K562 (cell line): ENCODE measurements around the gene PHKA2. TPM values are rescaled to one million over a fixed set of nuclear protein-coding genes. Genes with fewer than 3 reads are reported as not detected.

Experiments used
- ATAC-seq: fragments of 200-7000 bp; cut with Tn5 transposase; 3 replicates; pipeline ENCODE4 v1.9.1; 2020; ENCODE audit warnings: moderate library complexity
- BruUV-seq: library from RNA; stranded (reverse); fragments of 400-500 nt; replicated peaks from 2 replicates; lab custom pipeline; 2021; lab: Mats Ljungman, UMichigan
- CTCF ChIA-PET: fragments of 300-600 bp; formaldehyde crosslinking; extraction: SDS; loops from one replicate; lab custom pipeline; 2021; ENCODE audit warnings: low intra/inter-chr PET ratio; lab: Yijun Ruan, JAX
- POLR2A ChIA-PET: fragments of 300-600, 350-650 bp; sonication (Branson Sonifier 250); formaldehyde crosslinking; extraction: SDS; loops from one replicate; lab custom pipeline; 2021; ENCODE audit warnings: antibody characterized with exemption, inconsistent platforms; lab: Yijun Ruan, JAX
- DNase-seq, 4 experiments: peaks; one replicate each; pipeline versions ENCODE4 v3.0.0 to v3.0.0-alpha.2; 2011 to 2018; ENCODE audit warnings: low spot score in 3 of 4, mixed read lengths in 3 of 4; ENCODE audit errors: extremely low read depth in 1 of 4
- FAIRE-seq: peaks from 2 replicates; lab custom pipeline; 2011; peaks lifted over from hg19 to GRCh38; lab: Jason Lieb, UNC
- H2AFZ ChIP-seq: 2 replicates; pipeline ENCODE4 v1.6.0; 2011; ENCODE audit warnings: low read depth, low read length, control low read depth, inconsistent platforms
- H3K27ac ChIP-seq: fragments of 200-600 bp; 3 replicates; pipeline ENCODE4 v1.8.0; 2011; ENCODE audit warnings: low read depth, mild to moderate bottlenecking, control low read depth, inconsistent platforms, low read length, moderate library complexity, mixed read lengths; ENCODE audit errors: extremely low read depth
- H3K27me3 ChIP-seq, 2 experiments: fragments of 300-600 bp in 1 of 2; 2 replicates in 1 of 2; 3 replicates in 1 of 2; pipeline versions ENCODE4 v1.6.0 to v1.8.0; 2011; ENCODE audit warnings: inconsistent platforms in 2 of 2, low read length in 2 of 2, mild to moderate bottlenecking in 1 of 2, mixed read lengths in 1 of 2, moderate library complexity in 1 of 2; ENCODE audit not compliant: control insufficient read depth in 2 of 2, insufficient read depth in 2 of 2
- H3K36me3 ChIP-seq: fragments of 300-600 bp; 3 replicates; pipeline ENCODE4 v1.8.0; 2011; ENCODE audit warnings: mild to moderate bottlenecking, low read length, inconsistent platforms; ENCODE audit not compliant: control insufficient read depth, insufficient read depth
- H3K4me1 ChIP-seq, 2 experiments: fragments of 200-600 bp in 1 of 2; replicated peaks in 1 of 2; 2 replicates in 1 of 2; 3 replicates in 1 of 2; pipeline versions ENCODE4 v1.5.1 to v1.8.0; 2011; ENCODE audit warnings: inconsistent platforms in 2 of 2, low read length in 2 of 2, mild to moderate bottlenecking in 1 of 2, mixed read lengths in 1 of 2, moderate library complexity in 1 of 2; ENCODE audit not compliant: control insufficient read depth in 2 of 2, insufficient read depth in 2 of 2
- H3K4me2 ChIP-seq: 2 replicates; pipeline ENCODE4 v1.6.1; 2011; ENCODE audit warnings: low read length, control low read depth, inconsistent platforms, mixed read lengths; ENCODE audit not compliant: insufficient read depth
- H3K4me3 ChIP-seq: fragments of 200-600 bp; sonication (generic), shearing (Covaris generic); 2 replicates; pipeline ENCODE4 v1.5.1; 2016; ENCODE audit warnings: control low read depth, inconsistent platforms
- H3K79me2 ChIP-seq: fragments of 200-600 bp; 3 replicates; pipeline ENCODE4 v1.8.0; 2011; ENCODE audit warnings: low read length, inconsistent platforms; ENCODE audit not compliant: control insufficient read depth, insufficient read depth
- H3K9ac ChIP-seq, 2 experiments: 2 replicates each; pipeline versions ENCODE4 v1.6.0 to v1.6.1; 2011; ENCODE audit warnings: low read depth in 2 of 2, low read length in 2 of 2, control low read depth in 1 of 2, inconsistent platforms in 1 of 2, mild to moderate bottlenecking in 1 of 2, mixed read lengths in 1 of 2; ENCODE audit not compliant: insufficient read depth in 1 of 2
- H3K9me1 ChIP-seq: one replicate; pipeline ENCODE4 v1.6.0; 2011; ENCODE audit warnings: inconsistent platforms, mild to moderate bottlenecking, low read length, moderate library complexity; ENCODE audit not compliant: control insufficient read depth, insufficient read depth
- H3K9me3 ChIP-seq: replicated peaks from 2 replicates; pipeline ENCODE4 v1.5.1; 2011; ENCODE audit warnings: low read depth, low read length, inconsistent platforms; ENCODE audit not compliant: control insufficient read depth, insufficient read depth
- H4K20me1 ChIP-seq: replicated peaks from 2 replicates; pipeline ENCODE4 v1.6.1; 2011; ENCODE audit warnings: low read length, inconsistent platforms, mixed read lengths; ENCODE audit not compliant: control insufficient read depth, insufficient read depth
- BRF1 ChIP-seq: IDR thresholded peaks from 3 replicates; pipeline ENCODE4 v1.6.1; 2011; ENCODE audit warnings: borderline replicate concordance, mild to moderate bottlenecking; ENCODE audit not compliant: insufficient read length; ENCODE audit errors: extremely low read depth
- CHD2 ChIP-seq: IDR thresholded peaks from 2 replicates; pipeline ENCODE4 v1.6.1; 2011; ENCODE audit warnings: low read depth, low read length
- ERF ChIP-seq: fragments of 450-650 bp; formaldehyde crosslinking; IDR thresholded peaks from 2 replicates; pipeline ENCODE4 v1.4.0; 2020; ENCODE audit warnings: mild to moderate bottlenecking, mixed read lengths
- HOMEZ ChIP-seq: fragments of 250-450 bp; sonication (Bioruptor Pico); IDR thresholded peaks from 2 replicates; pipeline ENCODE4 v1.4.0; 2020; ENCODE audit warnings: mild to moderate bottlenecking, moderate library complexity
- TBP ChIP-seq: optimal IDR thresholded peaks from 2 replicates; pipeline ENCODE3; 2011; ENCODE audit warnings: low read depth, low read length, improper control_type of control experiment
- ZNF263 ChIP-seq: sonication (generic); formaldehyde crosslinking; IDR thresholded peaks from 2 replicates; pipeline ENCODE4 v1.8.0; 2022; ENCODE audit warnings: mild to moderate bottlenecking, missing genetic modification reagents, borderline replicate concordance
- WGBS: fragments of 100-300 bp; shearing (Covaris generic); methylation state at CpG from one replicate; pipeline ENCODE4 v1.1.6; 2016; ENCODE audit warnings: low coverage, mixed read lengths; ENCODE audit not compliant: insufficient coverage; ENCODE audit errors: missing lambda C conversion rate; 5-methylcytosine and 5-hydroxymethylcytosine counted together
- in situ Hi-C: fragments of 300-500 bp; cut with MboI; formaldehyde crosslinking; loops from 4 replicates; pipeline ENCODE4 v1.15.0; 2018; ENCODE audit warnings: inconsistent platforms, mixed read lengths
- intact Hi-C: fragments of 100-400 bp; cut with micrococcal nuclease; formaldehyde crosslinking; loops from 2 replicates; pipeline ENCODE4 v1.14.2; 2022
- polyA plus RNA-seq, 8 experiments: library from polyadenylated mRNA; depleted of rRNA in 4 of 8; stranded (reverse) in 5 of 8; unstranded in 3 of 8; fragments of >200 nt; fragmentation: Nextera tagmentation in 2 of 8; fragmentation: Illumina TruSeq in 1 of 8; extraction: Ambion mirVana in 2 of 8; extraction: Trizol in 1 of 8; gene quantifications; 2 replicates each; pipeline versions ENCODE4 v1.2.1 to v1.2.3, GENCODE V29; 2011 to 2014; ENCODE audit warnings: inconsistent platforms in 1 of 8, missing spikeins in 1 of 8
- total RNA-seq, 7 experiments: library from RNA; depleted of rRNA in 6 of 7; stranded (reverse); fragments of >200 nt in 6 of 7; fragmentation: Illumina TruSeq in 2 of 7; extraction: Trizol in 2 of 7; gene quantifications; 2 replicates each; pipeline versions ENCODE4 v1.2.1 to v1.2.3, GENCODE V29; 2011 to 2021; ENCODE audit warnings: low replicate concordance in 1 of 7

Gene PHKA2
- total and polyA plus RNA-seq, 9 of the 15 experiments (the other 6 are each of a cell fraction or from before 2014, with no cell fraction given), result 2.8 to 33.1 (median 20.3) TPM

- in situ Hi-C loops (no loop called here), intact Hi-C loops (no loop called here)
- H3K36me3 ChIP-seq, result peaks cover 45% of the 10 kb centered on the region; the same call in 2 of the 3 replicates
- no peaks in the 10 kb centered on the region for H3K9me3 ChIP-seq
- H3K27ac ChIP-seq, result no peak overlapping the region
- H3K9me1 ChIP-seq, result no peaks in the 10 kb centered on the region
- FAIRE-seq (no peak), DNase-seq (no peak), ATAC-seq (no peak)
- ChIA-PET POLR2A (interaction anchor here (0.7 kb wide), 1 partner anchor 1766 kb away, joined by 5 read pairs; no protein-coding TSS in a partner anchor), CTCF (no interaction called here)
- no peak overlapping the region for H2AFZ ChIP-seq
- no peaks in the 10 kb centered on the region for H3K27me3 ChIP-seq
- H3K4me1 ChIP-seq, result no peaks in the 10 kb centered on the region
- 83% methylated on average over 2 of the region's 2 CpGs for WGBS
- no peak overlapping the region for H3K4me3 ChIP-seq
- H3K79me2 ChIP-seq, result no peaks in the 10 kb centered on the region
- no TSS peak for BruUV-seq
- no peaks in the 10 kb centered on the region for H4K20me1 ChIP-seq
- TF ChIP-seq BRF1 (no peak), ZNF263 (no peak), HOMEZ (CRISPR knock-in tag) (no peak), ERF (CRISPR knock-in tag) (no peak), TBP (no peak), CHD2 (no peak)
- no peak overlapping the region for H3K4me2 ChIP-seq
- H3K9ac ChIP-seq, result no peak overlapping the region
These were observed 42.0 kb downstream of the PHKA2 start for GRCh38 chrX:18941896-18942295.
